HG02623 (cell line): ENCODE data around the gene KIFC1.
"Not testable (repeated sequence)": the region's sequence is repeated elsewhere in the genome, so short reads cannot be mapped to it uniquely, and the experiment has no call there.

ENCODE experiments used
- ATAC-seq: cut with Tn5 transposase; IDR thresholded peaks from one replicate; pipeline ENCODE4 v1.9.1; 2021; ENCODE audit warnings: moderate library complexity; ENCODE audit not compliant: unreplicated experiment

The KIFC1 gene

DNA sequence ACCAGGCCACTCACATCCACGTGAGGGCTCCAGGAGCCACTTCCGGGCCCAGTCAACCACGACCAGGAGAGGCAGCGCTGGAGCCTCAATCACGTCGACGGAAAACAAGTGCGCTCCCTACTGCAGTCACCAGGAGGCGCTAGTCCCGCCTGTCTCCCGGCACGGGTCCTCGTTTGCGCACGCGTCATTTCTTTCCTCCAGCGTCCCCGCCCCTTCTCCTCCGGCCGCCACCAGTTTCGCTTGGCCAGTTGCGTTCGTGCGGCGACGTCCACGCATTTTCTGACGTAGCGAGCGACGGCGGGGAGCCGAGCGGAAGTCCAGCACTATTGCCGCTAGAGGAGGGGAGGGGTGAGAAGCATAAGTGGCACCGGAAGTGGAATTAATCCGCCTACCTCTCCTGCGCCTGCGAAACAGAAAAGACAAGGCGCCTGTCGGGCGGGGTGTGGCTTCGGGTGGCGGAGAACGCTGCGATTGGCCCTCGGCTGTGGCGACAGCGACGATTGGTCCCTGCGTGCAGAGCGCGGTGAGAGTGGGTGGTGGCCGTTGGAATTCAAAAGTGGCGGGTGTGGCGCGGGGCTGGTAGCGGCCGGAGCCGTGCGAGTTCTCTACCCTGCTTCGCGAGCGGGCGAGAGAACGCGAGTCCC, at the start of gene KIFC1:
Gene KIFC1 (plus strand): TSS at position 546 of the 644 bp plus-strand sequence. CDS start 163 bp downstream, outside the sequence.
- peak; percentile 90 for ATAC-seq

GRCh38 chr6:33343606-33343952, 48.0 kb upstream of the KIFC1 start:
- not testable (repeated sequence) for ATAC-seq

DNA sequence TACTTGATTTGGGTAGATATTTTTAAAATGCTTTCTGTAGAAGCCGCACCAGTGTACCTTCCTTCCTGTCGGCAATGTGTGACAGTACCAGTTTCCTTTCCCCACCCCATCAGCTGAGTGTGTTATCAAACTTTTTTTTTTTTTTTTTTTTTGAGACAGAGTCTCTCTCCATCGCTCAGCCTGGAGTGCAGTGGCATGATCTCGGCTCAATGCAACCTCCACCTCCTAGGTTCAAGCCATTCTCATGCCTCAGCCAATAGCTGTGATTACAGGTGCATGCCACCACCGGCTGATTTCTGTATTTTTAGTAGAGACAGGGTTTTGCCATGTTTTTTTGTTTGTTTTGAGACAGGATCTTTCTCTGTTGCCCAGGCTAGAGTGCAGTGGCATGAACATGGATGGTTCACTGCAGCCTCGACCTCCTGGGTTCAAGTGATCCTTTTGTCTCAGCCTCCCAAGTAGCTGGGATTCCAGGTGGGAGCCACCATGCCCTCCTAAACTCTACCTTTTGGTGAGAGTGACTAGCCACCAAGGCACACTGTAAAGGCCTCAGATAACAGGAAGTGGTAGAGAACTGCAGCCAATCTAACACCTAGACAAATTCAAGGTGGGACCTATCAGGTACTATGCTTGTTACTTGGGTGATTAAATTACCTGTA, 47.5 kb upstream of the KIFC1 start:
- no peak for ATAC-seq

GRCh38 chr6:33344701-33345697, 46.6 kb upstream of the KIFC1 start:
- ATAC-seq: no peak

DNA sequence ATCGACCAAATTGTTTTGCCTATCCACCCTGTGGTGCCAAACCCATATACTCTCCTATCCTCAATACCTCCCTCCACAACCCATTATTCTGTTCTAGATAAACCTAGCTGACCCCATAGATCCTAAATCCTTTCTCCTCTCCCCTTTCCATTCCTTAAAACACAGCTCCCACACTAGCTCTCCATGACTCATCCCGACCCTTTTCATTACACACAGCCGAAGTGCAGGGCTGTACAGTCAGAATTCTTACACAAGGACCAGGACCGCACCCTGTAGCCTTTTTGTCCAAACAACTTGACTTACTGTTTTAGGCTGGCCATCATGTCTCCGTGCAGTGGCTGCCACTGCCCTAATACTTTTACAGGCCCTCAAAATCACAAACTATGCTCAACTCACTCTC, 44.7 kb upstream of the KIFC1 start:
- ATAC-seq: not testable (repeated sequence)

DNA sequence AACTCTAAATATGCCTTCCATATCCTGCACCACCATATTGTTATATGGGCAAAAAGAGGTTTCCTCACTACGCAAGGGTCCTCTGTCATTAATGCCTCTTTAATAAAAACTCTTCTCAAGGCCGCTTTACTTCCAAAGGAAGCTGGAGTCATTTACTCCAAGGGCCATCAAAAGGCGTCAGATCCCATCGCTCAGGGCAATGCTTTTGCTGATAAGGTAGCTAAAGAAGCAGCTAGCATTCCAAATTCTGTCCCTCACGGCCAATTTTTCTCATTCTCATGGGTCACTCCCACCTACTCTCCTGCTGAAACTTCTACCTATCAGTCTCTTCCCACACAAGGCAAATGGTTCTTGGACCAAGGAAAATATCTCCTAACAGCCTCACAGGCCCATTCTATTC, 43.8 kb upstream of the KIFC1 start:
- no peak for ATAC-seq

DNA sequence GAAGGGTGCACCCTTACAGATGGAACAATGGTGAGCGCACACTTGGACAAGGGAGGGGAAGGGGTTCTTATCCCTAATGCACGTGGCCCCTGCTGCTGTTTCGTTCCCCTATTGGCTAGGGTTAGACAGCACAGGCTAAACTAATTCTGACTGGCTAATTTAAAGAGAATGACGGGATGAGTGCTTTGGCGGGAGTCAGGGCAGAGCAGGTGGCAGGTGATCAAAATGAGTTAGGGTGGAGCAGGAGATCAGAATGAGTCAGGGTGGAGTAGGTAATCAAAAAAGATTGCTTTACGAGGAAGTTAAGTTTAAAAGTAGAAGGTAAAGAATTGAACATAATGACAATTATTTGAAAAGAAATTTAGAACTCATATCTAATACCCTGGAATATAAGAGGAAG, 35.8 kb upstream of the KIFC1 start:
- ATAC-seq: not testable (repeated sequence)

- ATAC-seq: no peak
Measured at GRCh38 chr6:33356295-33356694, 35.3 kb upstream of the KIFC1 start.

GRCh38 chr6:33357160-33357871, 34.3 kb upstream of the KIFC1 start:
- not testable (repeated sequence) for ATAC-seq

GRCh38 chr6:33359331-33359730, 32.3 kb upstream of the KIFC1 start:
- no peak for ATAC-seq

- ATAC-seq: not testable (repeated sequence)
Measured at GRCh38 chr6:33363486-33363885, 28.1 kb upstream of the KIFC1 start.

DNA sequence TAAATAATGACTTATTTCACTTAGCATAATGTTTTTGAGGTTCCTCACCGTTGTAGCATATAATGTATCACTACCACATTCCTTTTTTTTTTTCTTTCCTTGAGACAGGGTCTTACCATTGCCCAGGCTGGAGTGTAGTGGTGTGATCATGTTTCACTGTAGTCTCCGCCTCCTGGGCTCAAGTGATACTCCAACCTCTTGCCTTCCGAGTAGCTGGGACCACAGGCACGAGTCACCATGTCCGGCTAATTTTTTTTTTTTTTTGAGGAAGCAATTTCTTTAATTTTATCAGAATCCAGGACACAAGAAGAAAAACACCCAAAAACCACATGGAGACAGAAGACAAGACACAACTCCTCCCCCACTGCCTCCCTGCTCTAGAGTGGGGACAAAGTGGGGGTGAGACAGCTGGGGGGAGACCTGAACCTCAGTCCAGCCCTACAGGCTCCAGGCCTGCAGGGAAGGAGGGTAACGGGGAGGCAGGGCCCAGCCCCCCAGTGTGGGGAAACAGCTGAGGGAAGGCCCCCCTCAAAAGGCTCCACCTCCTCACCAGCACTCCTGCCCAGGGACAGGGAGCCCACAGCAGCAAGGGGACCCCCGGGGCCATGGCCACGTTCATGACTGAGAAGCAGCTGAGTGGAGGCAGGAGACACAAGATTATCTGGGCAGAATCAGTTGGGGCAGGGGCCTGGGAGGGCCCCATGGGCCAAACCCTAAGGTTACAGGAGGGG, 27.0 kb upstream of the KIFC1 start:
- not testable (repeated sequence) for ATAC-seq

DNA sequence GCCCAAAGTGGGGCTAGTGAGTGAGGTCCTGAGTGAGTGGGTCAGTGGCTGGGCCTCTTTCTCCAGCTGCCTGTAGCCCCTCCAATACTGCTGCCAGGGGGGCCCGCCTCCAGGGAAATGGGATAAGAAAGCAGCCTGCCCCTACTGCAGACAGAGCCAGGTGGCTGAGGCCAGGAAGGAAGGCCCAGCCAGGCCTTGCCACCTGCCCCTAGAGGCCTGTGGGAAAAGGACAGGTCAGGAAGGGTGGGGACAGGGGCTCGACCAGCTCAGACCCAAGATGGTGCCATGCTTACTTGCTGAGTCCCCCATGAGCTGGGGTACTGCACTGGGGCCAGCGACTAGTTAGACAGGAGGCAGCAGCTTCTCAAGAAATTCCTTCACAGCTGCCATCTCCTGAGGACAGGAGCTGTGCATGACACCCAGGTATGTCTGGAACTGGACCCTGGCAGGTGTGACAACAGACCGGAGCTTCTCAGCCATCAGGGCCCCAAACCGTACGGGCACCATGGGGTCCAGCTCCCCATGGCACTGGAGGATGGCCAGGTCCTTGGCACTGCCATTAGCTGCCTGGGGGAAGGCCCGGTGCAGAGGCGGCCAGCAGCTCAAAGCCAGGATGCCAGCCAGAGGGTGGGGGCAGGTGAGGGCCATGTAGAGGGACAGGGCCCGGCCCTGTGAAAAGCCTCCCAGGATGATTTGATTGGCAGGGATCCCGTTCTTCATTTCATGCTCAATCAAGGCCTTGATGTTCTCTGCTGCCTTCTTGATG, 26.2 kb upstream of the KIFC1 start:
- ATAC-seq: not testable (repeated sequence)

GRCh38 chr6:33367009-33367714, 24.5 kb upstream of the KIFC1 start:
- no peak for ATAC-seq

DNA sequence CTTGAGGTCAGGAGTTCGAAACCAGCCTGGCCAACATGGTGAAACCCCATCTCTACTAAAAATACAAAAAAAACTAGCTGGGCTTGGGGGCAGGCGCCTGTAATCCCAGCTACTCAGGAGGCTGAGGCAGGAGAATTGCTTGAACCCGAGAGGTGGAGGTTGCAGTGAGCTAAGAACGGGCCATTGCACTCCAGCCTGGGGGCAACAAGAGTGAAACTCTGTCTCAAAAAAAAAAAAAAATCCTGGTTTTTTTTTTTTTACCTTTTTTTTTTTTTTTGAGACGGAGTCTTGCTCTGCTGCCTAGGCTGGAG, 24.0 kb upstream of the KIFC1 start:
- ATAC-seq: not testable (repeated sequence)

DNA sequence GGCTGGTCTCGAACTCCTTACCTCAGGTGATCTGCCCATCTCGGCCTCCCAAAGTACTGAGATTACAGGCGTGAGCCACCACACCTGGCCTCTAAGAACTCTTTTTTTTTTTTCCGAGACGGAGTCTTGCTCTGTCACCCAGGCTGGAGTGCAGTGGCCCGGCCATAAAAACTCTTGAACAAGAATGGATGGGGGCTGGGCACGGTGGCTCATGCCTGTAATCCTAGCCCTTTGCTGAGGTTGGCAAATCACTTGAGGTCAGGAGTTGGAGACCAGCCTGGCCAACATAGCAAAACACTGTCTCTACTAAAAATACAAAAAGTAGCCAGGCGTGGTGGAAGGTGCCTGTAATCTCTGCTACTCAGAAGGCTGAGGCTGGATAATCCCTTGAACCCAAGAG, 19.7 kb upstream of the KIFC1 start:
- not testable (repeated sequence) for ATAC-seq

DNA sequence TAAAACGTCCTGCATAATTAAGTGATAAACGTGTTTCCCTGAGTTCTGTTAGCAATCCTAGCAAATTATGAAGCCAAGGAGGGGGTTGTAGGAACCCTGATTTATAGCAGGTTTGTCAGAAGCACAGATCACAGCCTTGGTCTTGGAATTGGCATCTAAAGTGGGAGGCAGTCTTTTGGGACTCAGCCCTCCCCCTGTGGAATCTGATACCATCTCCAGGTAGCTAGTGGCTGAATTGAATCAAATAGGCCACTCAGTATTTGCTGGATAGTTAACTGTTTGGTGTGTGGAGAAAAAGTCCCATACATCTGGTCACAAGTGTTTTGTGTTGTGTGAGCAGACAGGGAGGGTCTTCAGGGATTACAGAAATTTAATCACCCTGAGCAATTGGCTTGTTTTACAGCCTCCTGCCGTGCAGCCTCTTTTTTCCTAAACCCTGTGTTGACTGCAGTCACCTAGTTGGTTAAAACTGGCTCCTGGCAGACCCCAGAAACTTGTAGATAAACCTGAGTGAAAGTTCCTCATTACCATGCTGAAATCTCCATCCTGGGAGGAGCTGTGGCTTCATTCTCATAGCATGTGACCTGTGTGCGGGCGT, 19.0 kb upstream of the KIFC1 start:
- no peak for ATAC-seq
